Trophoblast cell (in vitro differentiated cells and primary cell): ENCODE measurements around the gene ARHGAP42. TPM values are rescaled to one million over a fixed set of nuclear protein-coding genes. Genes with fewer than 3 reads are reported as not detected.

Experiments
- DNase-seq, 2 donors: peaks; one replicate each; pipeline ENCODE4 v3.0.0-alpha.2; 2016
- H2AFZ ChIP-seq: 2 replicates; pipeline ENCODE4 v1.6.1; 2013; ENCODE audit warnings: low read length, moderate library complexity, mild to moderate bottlenecking; ENCODE audit not compliant: insufficient read depth, poor library complexity
- H2AK5ac ChIP-seq: 2 replicates; pipeline ENCODE4 v1.6.1; 2013; ENCODE audit warnings: mild to moderate bottlenecking, low read length
- H2BK120ac ChIP-seq: 2 replicates; pipeline ENCODE4 v1.6.1; 2013; ENCODE audit warnings: low read length, mild to moderate bottlenecking, moderate library complexity; ENCODE audit not compliant: insufficient read depth, poor library complexity
- H2BK12ac ChIP-seq: 2 replicates; pipeline ENCODE4 v1.6.1; 2013; ENCODE audit warnings: mild to moderate bottlenecking, low read length, moderate library complexity
- H2BK5ac ChIP-seq: 2 replicates; pipeline ENCODE4 v1.6.1; 2013; ENCODE audit warnings: low read length, low read depth, moderate library complexity, mild to moderate bottlenecking; ENCODE audit not compliant: poor library complexity
- H3K14ac ChIP-seq: 2 replicates; pipeline ENCODE4 v1.6.1; 2013; ENCODE audit warnings: mild to moderate bottlenecking, low read length
- H3K18ac ChIP-seq: 2 replicates; pipeline ENCODE4 v1.6.1; 2013; ENCODE audit warnings: mild to moderate bottlenecking, low read length
- H3K23ac ChIP-seq: 2 replicates; pipeline ENCODE4 v1.6.1; 2013; ENCODE audit warnings: low read length
- H3K27ac ChIP-seq: 2 replicates; pipeline ENCODE4 v1.5.1; 2013; ENCODE audit warnings: low read depth, mild to moderate bottlenecking, inconsistent platforms, low read length, moderate library complexity
- H3K27me3 ChIP-seq: 2 replicates; pipeline ENCODE4 v1.6.1; 2013; ENCODE audit warnings: inconsistent platforms, mild to moderate bottlenecking, low read length, moderate library complexity; ENCODE audit not compliant: insufficient read depth
- H3K36me3 ChIP-seq, 2 experiments: 1 replicate in 1 of 2; 2 replicates in 1 of 2; pipeline ENCODE4 v1.6.1; 2013; ENCODE audit warnings: low read length in 2 of 2, mild to moderate bottlenecking in 2 of 2, moderate library complexity in 1 of 2; ENCODE audit not compliant: insufficient read depth in 2 of 2, control insufficient read depth in 1 of 2
- H3K4ac ChIP-seq: 2 replicates; pipeline ENCODE4 v1.6.1; 2013; ENCODE audit warnings: low read depth, mild to moderate bottlenecking, low read length, moderate library complexity
- H3K4me1 ChIP-seq, 2 experiments: 1 replicate in 1 of 2; 2 replicates in 1 of 2; pipeline ENCODE4 v1.6.1; 2013; ENCODE audit warnings: low read length in 2 of 2, mild to moderate bottlenecking in 2 of 2, moderate library complexity in 1 of 2; ENCODE audit not compliant: insufficient read depth in 2 of 2, control insufficient read depth in 1 of 2
- H3K4me2 ChIP-seq: 2 replicates; pipeline ENCODE4 v1.6.1; 2013; ENCODE audit warnings: inconsistent platforms, mild to moderate bottlenecking, low read length, moderate library complexity
- H3K4me3 ChIP-seq: 2 replicates; pipeline ENCODE4 v1.5.1; 2013; ENCODE audit warnings: mild to moderate bottlenecking, low read depth, low read length, inconsistent platforms
- H3K79me1 ChIP-seq: one replicate; pipeline ENCODE4 v1.6.1; 2013; ENCODE audit warnings: low read length
- H3K79me2 ChIP-seq: 2 replicates; pipeline ENCODE4 v1.6.1; 2013; ENCODE audit warnings: low read length, mild to moderate bottlenecking; ENCODE audit not compliant: control insufficient read depth, insufficient read depth, poor library complexity
- H3K9ac ChIP-seq: 2 replicates; pipeline ENCODE4 v1.6.1; 2013; ENCODE audit warnings: mild to moderate bottlenecking, low read length
- H3K9me3 ChIP-seq: 2 replicates; pipeline ENCODE4 v1.6.1; 2013; ENCODE audit warnings: low read depth, mild to moderate bottlenecking, control low read depth, inconsistent platforms, low read length; ENCODE audit not compliant: insufficient read depth
- H4K12ac ChIP-seq: 2 replicates; pipeline ENCODE4 v1.6.1; 2013; ENCODE audit warnings: low read depth, mild to moderate bottlenecking, low read length, moderate library complexity
- H4K8ac ChIP-seq: 2 replicates; pipeline ENCODE4 v1.6.1; 2013; ENCODE audit warnings: low read depth, mild to moderate bottlenecking, low read length, moderate library complexity
- H4K91ac ChIP-seq: one replicate; pipeline ENCODE4 v1.6.1; 2013; ENCODE audit warnings: low read depth, mild to moderate bottlenecking, low read length, moderate library complexity
- WGBS: extraction: QIAGEN DNeasy Blood & Tissue Kit; methylation state at CpG from one replicate; pipeline ENCODE4 v1.1.7; 2013; ENCODE audit warnings: missing lambda C conversion rate; ENCODE audit not compliant: insufficient read length, insufficient coverage; ENCODE audit errors: extremely low coverage; 5-methylcytosine and 5-hydroxymethylcytosine counted together
- polyA plus RNA-seq: library from polyadenylated mRNA; stranded (reverse); fragments of 200-250 nt; gene quantifications from 2 replicates; pipeline ENCODE4 v1.2.3, GENCODE V29; 2013

Gene ARHGAP42, protein sequence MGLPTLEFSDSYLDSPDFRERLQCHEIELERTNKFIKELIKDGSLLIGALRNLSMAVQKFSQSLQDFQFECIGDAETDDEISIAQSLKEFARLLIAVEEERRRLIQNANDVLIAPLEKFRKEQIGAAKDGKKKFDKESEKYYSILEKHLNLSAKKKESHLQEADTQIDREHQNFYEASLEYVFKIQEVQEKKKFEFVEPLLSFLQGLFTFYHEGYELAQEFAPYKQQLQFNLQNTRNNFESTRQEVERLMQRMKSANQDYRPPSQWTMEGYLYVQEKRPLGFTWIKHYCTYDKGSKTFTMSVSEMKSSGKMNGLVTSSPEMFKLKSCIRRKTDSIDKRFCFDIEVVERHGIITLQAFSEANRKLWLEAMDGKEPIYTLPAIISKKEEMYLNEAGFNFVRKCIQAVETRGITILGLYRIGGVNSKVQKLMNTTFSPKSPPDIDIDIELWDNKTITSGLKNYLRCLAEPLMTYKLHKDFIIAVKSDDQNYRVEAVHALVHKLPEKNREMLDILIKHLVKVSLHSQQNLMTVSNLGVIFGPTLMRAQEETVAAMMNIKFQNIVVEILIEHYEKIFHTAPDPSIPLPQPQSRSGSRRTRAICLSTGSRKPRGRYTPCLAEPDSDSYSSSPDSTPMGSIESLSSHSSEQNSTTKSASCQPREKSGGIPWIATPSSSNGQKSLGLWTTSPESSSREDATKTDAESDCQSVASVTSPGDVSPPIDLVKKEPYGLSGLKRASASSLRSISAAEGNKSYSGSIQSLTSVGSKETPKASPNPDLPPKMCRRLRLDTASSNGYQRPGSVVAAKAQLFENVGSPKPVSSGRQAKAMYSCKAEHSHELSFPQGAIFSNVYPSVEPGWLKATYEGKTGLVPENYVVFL
- 23.3 and 25.5 TPM in 2 replicates for polyA plus RNA-seq

DNA sequence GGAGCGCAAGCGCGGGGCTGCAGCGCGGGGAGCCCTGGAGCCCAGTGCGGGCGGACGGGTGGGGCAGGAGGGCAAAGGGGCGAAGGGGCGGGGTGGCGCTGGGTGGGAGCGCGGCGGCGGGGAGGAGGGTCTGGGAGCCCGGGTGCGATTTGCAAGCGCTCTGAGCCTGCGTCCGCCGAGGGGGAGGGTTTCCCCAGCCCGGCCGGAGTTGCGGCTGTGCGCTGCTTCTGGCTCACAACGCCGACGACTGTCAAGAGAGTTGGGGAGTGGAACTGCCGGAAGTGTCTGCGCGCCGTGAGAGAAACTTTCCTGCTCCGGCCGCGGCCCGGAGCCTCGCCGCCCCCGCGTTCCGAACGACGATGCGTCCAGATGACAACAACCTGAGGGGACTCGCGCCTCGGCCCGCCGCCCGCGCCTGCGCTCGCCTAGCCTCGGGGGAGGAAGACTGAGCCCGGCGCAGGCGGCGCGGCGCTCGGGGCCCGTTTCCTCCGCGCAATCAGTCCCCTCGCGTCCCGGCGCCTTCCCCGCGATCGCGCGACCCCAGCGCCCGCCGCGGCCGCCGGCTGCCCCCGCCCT lies at the start of gene ARHGAP42:
Gene ARHGAP42 (plus strand): TSS at position 235 of the 576 bp plus-strand sequence. CDS start 391 bp downstream, outside the sequence.
- no peaks in the 10 kb centered on the region for H3K27me3 ChIP-seq
- H3K18ac ChIP-seq, result peak within 1 kb of the TSS; percentile 99
- H3K4me2 ChIP-seq, result peak within 1 kb of the TSS; percentile 87
- H3K79me1 ChIP-seq, result peaks cover 13% of the 10 kb centered on the region
- peaks cover 3 to 5% of the 10 kb centered on the region in 2 experiments for H3K36me3 ChIP-seq
- peak within 1 kb of the TSS; percentile 89 for H3K9ac ChIP-seq
- peak within 1 kb of the TSS; percentile 96 for H4K8ac ChIP-seq
- H2BK12ac ChIP-seq, result peak within 1 kb of the TSS; percentile 90
- peak within 1 kb of the TSS; percentile 91 for H4K12ac ChIP-seq
- no CpG with 5 or more reads among the region's 80 CpGs for WGBS
- H3K14ac ChIP-seq, result peak within 1 kb of the TSS; percentile 95
- peak within 1 kb of the TSS; percentile 99 for H2AFZ ChIP-seq
- peak within 1 kb of the TSS; percentile 95 for H4K91ac ChIP-seq
- H3K4me3 ChIP-seq, result peak within 1 kb of the TSS; percentile 91
- no peak within 1 kb of the TSS for H3K23ac ChIP-seq
- peak within 1 kb of the TSS; percentile 62 for H3K27ac ChIP-seq
- no peak within 1 kb of the TSS for H2AK5ac ChIP-seq
- H3K9me3 ChIP-seq, result no peaks in the 10 kb centered on the region
- peak within 1 kb of the TSS; percentile 78 for H2BK5ac ChIP-seq
- H2BK120ac ChIP-seq, result peak within 1 kb of the TSS; percentile 89
- peaks cover 10% of the 10 kb centered on the region for H3K79me2 ChIP-seq
- H3K4ac ChIP-seq, result peak within 1 kb of the TSS; percentile 81
- peak; percentile 52 to 55 for DNase-seq
- peaks cover 3 to 7% of the 10 kb centered on the region in 2 experiments for H3K4me1 ChIP-seq

DNA sequence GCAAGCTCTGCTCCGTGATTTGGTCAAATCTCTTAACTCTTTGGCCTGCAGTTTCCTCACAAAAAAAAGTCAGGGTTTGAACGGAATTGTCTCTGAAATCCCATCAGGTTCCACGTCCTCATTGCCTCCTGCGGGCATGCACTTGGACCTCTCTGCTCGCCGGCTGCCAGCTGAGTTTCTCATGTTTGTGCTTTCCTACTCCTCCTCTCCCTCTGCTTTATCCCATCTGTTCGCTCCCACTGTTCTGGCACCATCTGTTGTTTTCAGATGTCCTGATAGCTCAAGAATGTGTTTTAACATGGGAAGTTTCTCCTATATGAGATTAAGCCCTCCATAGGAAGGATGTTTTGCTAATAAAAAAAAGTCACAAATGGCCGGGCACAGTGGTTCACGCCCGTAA lies 49.4 kb upstream of the ARHGAP42 start:
- no peak overlapping the region for H3K9ac ChIP-seq
- no peaks in the 10 kb centered on the region for H3K27me3 ChIP-seq
- no peak overlapping the region for H3K23ac ChIP-seq
- no peak overlapping the region for H2AFZ ChIP-seq
- H4K8ac ChIP-seq, result no peak overlapping the region
- no peak overlapping the region for H3K4ac ChIP-seq
- H3K79me1 ChIP-seq, result peaks cover 5% of the 10 kb centered on the region
- WGBS, result no CpG with 5 or more reads among the region's 10 CpGs
- no peak overlapping the region for H4K12ac ChIP-seq
- H3K4me3 ChIP-seq, result no peak overlapping the region
- DNase-seq, result no peak
- H4K91ac ChIP-seq, result peak overlapping the region; percentile 11
- H3K18ac ChIP-seq, result no peak overlapping the region
- H3K79me2 ChIP-seq, result no peaks in the 10 kb centered on the region
- H2BK12ac ChIP-seq, result peak overlapping the region; percentile 84
- peak overlapping the region; percentile 51 for H2BK120ac ChIP-seq
- no peak overlapping the region for H2AK5ac ChIP-seq
- H3K4me2 ChIP-seq, result no peak overlapping the region
- no peak overlapping the region for H2BK5ac ChIP-seq
- no peaks in the 10 kb centered on the region for H3K9me3 ChIP-seq
- H3K14ac ChIP-seq, result no peak overlapping the region
- H3K4me1 ChIP-seq, result peaks cover 2 to 5% of the 10 kb centered on the region in 2 experiments
- no peaks in the 10 kb centered on the region for H3K36me3 ChIP-seq
- H3K27ac ChIP-seq, result no peak overlapping the region

DNA sequence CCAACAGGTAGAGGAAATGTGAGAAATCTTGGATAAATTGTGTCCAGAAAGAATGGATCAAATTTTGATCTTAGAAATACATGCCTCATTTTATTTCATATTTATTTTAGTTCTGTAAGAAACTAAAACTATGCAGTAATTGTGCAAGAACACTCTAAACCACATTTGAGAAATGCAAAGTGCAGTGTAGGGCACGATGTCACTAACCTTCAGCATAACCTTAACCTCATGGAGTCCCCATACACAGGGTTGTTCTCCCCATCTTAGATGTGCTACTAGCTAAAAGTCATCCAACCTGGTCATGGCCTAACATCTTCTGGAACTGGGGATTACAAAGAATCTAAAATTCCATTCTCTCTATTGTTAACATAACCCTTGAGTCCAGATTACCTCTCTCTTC lies 48.4 kb upstream of the ARHGAP42 start:
- Histone ChIP-seq H4K91ac (no peak overlapping the region), H3K23ac (no peak overlapping the region), H3K27me3 (no peaks in the 10 kb centered on the region), H2BK5ac (no peak overlapping the region), H3K9me3 (no peaks in the 10 kb centered on the region), H3K18ac (no peak overlapping the region), H3K4me3 (no peak overlapping the region), H2BK12ac (no peak overlapping the region), H3K4me2 (no peak overlapping the region), H3K14ac (no peak overlapping the region), H2BK120ac (no peak overlapping the region), H3K79me2 (no peaks in the 10 kb centered on the region), H3K27ac (no peak overlapping the region), H3K79me1 (peaks cover 5% of the 10 kb centered on the region), H2AFZ (no peak overlapping the region), H3K9ac (no peak overlapping the region), H3K4me1 (peaks cover 2 to 5% of the 10 kb centered on the region in 2 experiments), H4K8ac (no peak overlapping the region), H2AK5ac (no peak overlapping the region), H4K12ac (no peak overlapping the region), H3K36me3 (no peaks in the 10 kb centered on the region), H3K4ac (no peak overlapping the region)
- no peak for DNase-seq
- no CpG with 5 or more reads among the region's 1 CpG for WGBS

DNA sequence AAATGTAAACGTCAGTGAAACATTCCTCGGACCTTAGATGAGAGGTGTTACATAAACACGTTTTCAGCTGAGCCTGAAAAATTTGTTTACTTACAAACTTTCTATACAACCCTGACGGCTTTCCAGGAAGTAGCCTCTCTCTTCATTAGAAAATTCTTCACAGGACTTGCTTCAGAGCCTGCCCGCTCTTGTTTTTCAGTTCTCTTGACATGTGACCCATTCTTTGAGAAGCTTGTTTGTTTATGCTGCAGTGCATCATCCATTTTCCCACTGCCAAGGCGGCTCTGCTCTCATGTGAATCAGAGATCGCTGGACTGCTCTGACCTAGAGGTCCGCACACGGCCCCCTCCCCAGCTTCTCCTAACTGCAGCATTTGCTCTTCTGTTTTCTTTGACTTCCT lies 47.9 kb upstream of the ARHGAP42 start:
- Histone ChIP-seq H4K8ac (no peak overlapping the region), H3K27me3 (no peaks in the 10 kb centered on the region), H3K9ac (no peak overlapping the region), H3K9me3 (no peaks in the 10 kb centered on the region), H2AFZ (no peak overlapping the region), H3K79me1 (peaks cover 5% of the 10 kb centered on the region), H3K36me3 (no peaks in the 10 kb centered on the region), H3K4me1 (peaks cover 2 to 5% of the 10 kb centered on the region in 2 experiments), H3K23ac (no peak overlapping the region), H2BK120ac (no peak overlapping the region), H3K4me2 (no peak overlapping the region), H3K18ac (no peak overlapping the region), H3K14ac (no peak overlapping the region), H4K91ac (no peak overlapping the region), H3K27ac (no peak overlapping the region), H3K4ac (no peak overlapping the region), H3K4me3 (no peak overlapping the region), H3K79me2 (no peaks in the 10 kb centered on the region), H4K12ac (no peak overlapping the region), H2BK5ac (no peak overlapping the region), H2AK5ac (no peak overlapping the region), H2BK12ac (no peak overlapping the region)
- no CpG with 5 or more reads among the region's 9 CpGs for WGBS
- DNase-seq, result peak in 1 of 2 donors; percentile 16
